Thoracic aorta (tissue), 2 donors: Measurements from ENCODE around the gene NDUFAF3. TPM values are rescaled to one million over a fixed set of nuclear protein-coding genes. Genes with fewer than 3 reads are reported as not detected.

ENCODE experiments used
- ATAC-seq: fragments of 150-250 bp; one replicate; pipeline ENCODE4 v1.8.0; 2017; ENCODE audit warnings: low read depth; ENCODE audit not compliant: insufficient number of reproducible peaks, low FRiP score
- DNase-seq: peaks from one replicate; pipeline ENCODE4 v3.0.0-alpha.2; 2020; ENCODE audit warnings: low spot score
- H3K27ac ChIP-seq, 2 donors: fragments of 200-600 bp; sonication (generic); 1 replicate in 1 of 2; 2 replicates in 1 of 2; pipeline ENCODE4 v1.5.1; 2016; ENCODE audit warnings: mild to moderate bottlenecking in 2 of 2, moderate library complexity in 2 of 2
- H3K27me3 ChIP-seq: fragments of 200-600 bp; sonication (generic); replicated peaks from 2 replicates; pipeline ENCODE4 v1.6.0; 2016; ENCODE audit warnings: mild to moderate bottlenecking; ENCODE audit not compliant: insufficient read depth
- H3K36me3 ChIP-seq: fragments of 200-600 bp; sonication (generic); one replicate; pipeline ENCODE4 v1.5.1; 2016
- H3K4me1 ChIP-seq, 2 donors: fragments of 200-600 bp; sonication (generic); 1 replicate in 1 of 2; 2 replicates in 1 of 2; pipeline versions ENCODE4 v1.5.1 to v1.6.0; 2016; ENCODE audit warnings: low read depth in 2 of 2, mild to moderate bottlenecking in 1 of 2; ENCODE audit not compliant: control insufficient read depth in 1 of 2
- H3K4me3 ChIP-seq: fragments of 200-600 bp; sonication (generic); 2 replicates; pipeline ENCODE4 v1.5.1; 2016; ENCODE audit warnings: mild to moderate bottlenecking
- H3K9me3 ChIP-seq: fragments of 200-600 bp; sonication (generic); 2 replicates; pipeline ENCODE4 v1.5.1; 2016
- CTCF ChIP-seq: fragments of 200-600 bp; sonication (generic); IDR thresholded peaks from one replicate; pipeline ENCODE4 v1.5.1; 2019; ENCODE audit warnings: antibody characterized with exemption
- total RNA-seq, 2 donors: library from RNA; depleted of rRNA; stranded (reverse); fragments of >200 nt; gene quantifications; one replicate each; pipeline versions ENCODE4 v1.1.0 to v1.2.3, GENCODE V29; 2016

The NDUFAF3 gene
- total RNA-seq, 2 donors from 2014 or later = 65.7 to 164 TPM

DNA sequence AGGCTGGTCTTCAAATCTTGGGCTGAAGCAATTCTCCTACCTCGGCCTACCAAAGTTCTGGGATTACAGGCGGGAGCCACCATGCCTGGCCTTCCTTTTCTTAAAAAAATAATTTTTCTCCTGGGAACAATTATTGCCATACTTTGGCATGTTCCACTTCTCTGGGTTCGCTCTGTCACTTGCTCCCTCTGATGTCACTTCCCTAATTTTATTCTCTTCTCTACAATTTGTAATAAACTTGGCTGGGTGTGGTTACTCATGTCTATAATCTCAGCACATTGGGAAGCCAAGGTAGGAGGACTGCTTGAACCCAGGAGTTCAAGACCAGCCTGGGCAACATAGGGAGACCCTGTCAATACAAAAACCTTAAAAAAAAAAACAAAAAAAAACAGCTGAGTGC is 13.4 kb downstream of the NDUFAF3 start:
- TF ChIP-seq CTCF = no peak
- no peak for DNase-seq
- Histone ChIP-seq H3K9me3 (no peaks in the 10 kb centered on the region), H3K4me3 (no peak overlapping the region), H3K4me1 (no peaks in the 10 kb centered on the region), H3K27me3 (no peaks in the 10 kb centered on the region), H3K27ac (no peak overlapping the region), H3K36me3 (peaks cover 31% of the 10 kb centered on the region)
- ATAC-seq = no peak

DNA sequence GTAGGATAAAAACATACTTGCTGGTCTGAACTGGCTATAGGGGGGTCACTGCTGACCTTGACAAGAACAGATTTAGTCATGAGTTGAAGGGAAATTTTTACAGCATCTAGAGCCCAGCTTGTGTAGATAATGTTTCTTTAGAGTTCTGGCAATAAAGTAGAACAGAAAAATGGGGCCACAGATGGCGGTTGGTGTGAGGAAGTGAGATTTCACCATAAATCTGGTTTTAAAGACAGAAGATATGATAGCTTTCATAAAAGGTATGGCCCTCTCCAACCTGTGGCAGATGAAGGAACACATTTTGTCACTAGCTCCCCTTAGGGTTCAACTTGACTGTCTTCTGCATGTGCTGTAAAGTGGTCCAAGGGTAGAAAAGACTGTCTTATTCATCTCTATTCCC is 31.6 kb downstream of the NDUFAF3 start:
- Histone ChIP-seq H3K27me3 (no peaks in the 10 kb centered on the region), H3K4me1 (no peaks in the 10 kb centered on the region), H3K27ac (no peak overlapping the region), H3K36me3 (peaks cover 63% of the 10 kb centered on the region), H3K9me3 (no peaks in the 10 kb centered on the region), H3K4me3 (no peak overlapping the region)
- ATAC-seq (no peak), DNase-seq (no peak)
- no peak for TF ChIP-seq CTCF

DNA sequence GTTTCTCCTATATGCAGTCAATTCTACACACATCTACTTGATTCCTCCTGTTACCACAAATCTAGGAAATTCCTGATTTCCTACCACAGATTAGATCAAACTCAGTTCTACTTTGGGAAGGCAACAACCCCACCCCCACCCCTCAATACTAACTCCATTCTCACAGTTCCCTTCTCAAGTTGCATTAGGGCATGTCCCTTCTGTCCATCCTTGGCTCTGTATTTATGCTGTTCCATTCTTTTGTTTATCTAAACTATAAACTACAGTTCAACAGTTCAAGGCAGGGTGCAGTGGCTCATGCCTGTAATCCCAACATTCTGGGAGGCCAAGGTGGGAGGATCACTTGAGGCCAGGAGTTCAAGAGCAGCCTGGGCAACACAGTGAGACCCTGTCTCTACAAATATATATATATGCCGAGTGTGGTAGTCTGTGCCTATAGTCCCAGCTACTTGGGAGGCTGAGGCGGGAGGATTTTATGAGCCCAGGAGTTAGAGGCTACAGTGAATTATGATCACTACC is 32.5 kb downstream of the NDUFAF3 start:
- peaks cover 59% of the 10 kb centered on the region for H3K36me3 ChIP-seq
- no peak for ATAC-seq
- H3K4me3 ChIP-seq = no peak overlapping the region
- DNase-seq = no peak
- H3K9me3 ChIP-seq = no peaks in the 10 kb centered on the region
- H3K4me1 ChIP-seq = no peaks in the 10 kb centered on the region
- no peaks in the 10 kb centered on the region for H3K27me3 ChIP-seq
- no peak overlapping the region for H3K27ac ChIP-seq
- no peak for TF ChIP-seq CTCF

GRCh38 chr3:49057268-49057667 is 35.3 kb downstream of the NDUFAF3 start:
- Histone ChIP-seq H3K36me3 (peaks cover 69% of the 10 kb centered on the region), H3K4me3 (no peak overlapping the region), H3K9me3 (no peaks in the 10 kb centered on the region), H3K4me1 (no peaks in the 10 kb centered on the region), H3K27me3 (no peaks in the 10 kb centered on the region), H3K27ac (no peak overlapping the region)
- TF ChIP-seq CTCF = no peak
- DNase-seq (no peak), ATAC-seq (no peak)

DNA sequence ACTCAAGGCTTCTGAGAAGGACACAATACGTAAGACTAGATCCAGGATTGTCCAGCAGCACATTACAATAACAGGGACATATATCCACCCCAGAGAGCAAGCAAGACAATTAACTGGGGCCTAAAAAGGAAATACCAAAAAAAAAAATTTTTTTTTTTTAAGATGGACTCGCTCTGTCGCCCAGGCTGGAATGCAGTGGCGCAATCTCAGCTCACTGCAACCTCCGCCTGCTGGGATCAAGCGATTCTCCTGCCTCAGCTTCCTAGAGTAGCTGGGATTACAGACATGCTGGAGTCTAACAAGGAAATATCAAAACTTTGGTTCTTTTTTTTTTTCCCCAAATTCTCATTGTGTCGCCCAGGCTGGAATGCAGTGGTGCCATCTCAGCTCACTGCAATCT is 36.1 kb downstream of the NDUFAF3 start:
- no peak for ATAC-seq
- no peak for DNase-seq
- no peaks in the 10 kb centered on the region for H3K27me3 ChIP-seq
- H3K9me3 ChIP-seq = no peaks in the 10 kb centered on the region
- H3K4me3 ChIP-seq = no peak overlapping the region
- no peak for TF ChIP-seq CTCF
- no peaks in the 10 kb centered on the region for H3K4me1 ChIP-seq
- H3K27ac ChIP-seq = no peak overlapping the region
- peaks cover 64% of the 10 kb centered on the region for H3K36me3 ChIP-seq

Other genes starting within 250 kb of the NDUFAF3 start
- gene PRKAR2A, start 174.2 kb upstream of the NDUFAF3 start, total RNA-seq = 10 to 100 TPM; 66.4 to 69.5 TPM
- gene SLC25A20, start 123.2 kb upstream of the NDUFAF3 start, total RNA-seq = 10 to 100 TPM; 12.3 to 27.1 TPM
- 100 to 1,000 TPM in 1 of 2 donors, 10 to 100 TPM in 1; 90.4 to 162 TPM for gene ARIH2, start 103.3 kb upstream of the NDUFAF3 start, total RNA-seq
- gene P4HTM, start 31.9 kb upstream of the NDUFAF3 start, total RNA-seq = 10 to 100 TPM; 57.6 to 75.1 TPM
- gene WDR6, start 14.7 kb upstream of the NDUFAF3 start, total RNA-seq = 100 to 1,000 TPM in 1 of 2 donors, 10 to 100 TPM in 1; 89.9 to 121 TPM
- 10 to 100 TPM; 16.8 to 36.8 TPM for gene DALRD3, start 3.5 kb upstream of the NDUFAF3 start, total RNA-seq
- gene IMPDH2, start 7.3 kb downstream of the NDUFAF3 start, total RNA-seq = 10 to 100 TPM; 56.0 to 96.2 TPM
- 100 to 1,000 TPM in 1 of 2 donors, 10 to 100 TPM in 1; 83.7 to 110 TPM for gene QRICH1, start 72.0 kb downstream of the NDUFAF3 start, total RNA-seq
- 100 to 1,000 TPM; 143 to 179 TPM for gene QARS1, start 82.6 kb downstream of the NDUFAF3 start, total RNA-seq
- 10 to 100 TPM; 56.3 to 62.5 TPM for gene USP19, start 98.7 kb downstream of the NDUFAF3 start, total RNA-seq
- gene LAMB2, start 110.9 kb downstream of the NDUFAF3 start, total RNA-seq = 100 to 1,000 TPM; 764 to 806 TPM
- gene CCDC71, start 144.2 kb downstream of the NDUFAF3 start, total RNA-seq = 10 to 100 TPM; 28.8 to 28.9 TPM
- 10 to 100 TPM; 22.4 to 29.8 TPM for gene KLHDC8B, start 149.5 kb downstream of the NDUFAF3 start, total RNA-seq